PC-9 (cell line): ENCODE data around the gene PTPRA. TPM values are rescaled to one million over a fixed set of nuclear protein-coding genes. Genes with fewer than 3 reads are reported as not detected.

Experiments
- BruUV-seq: library from RNA; stranded (reverse); fragments of 400-500 nt; replicated peaks from 2 replicates; lab custom pipeline; 2021; lab: Mats Ljungman, UMichigan
- CTCF ChIA-PET: fragments of 300-600 bp; sonication (Branson Sonifier 250); formaldehyde crosslinking; loops from one replicate; lab custom pipeline; 2022; ENCODE audit warnings: antibody characterized with exemption; lab: Charles Lee
- POLR2A ChIA-PET: fragments of 300-600 bp; sonication (Branson Sonifier 250); formaldehyde crosslinking; loops from one replicate; lab custom pipeline; 2022; ENCODE audit warnings: antibody characterized with exemption; ENCODE audit not compliant: unreplicated experiment; lab: Charles Lee
- DNase-seq, 2 experiments: peaks; one replicate each; pipeline versions ENCODE4 v3.0.0 to v3.0.0-alpha.2; 2015 to 2022; ENCODE audit warnings: mixed read lengths in 1 of 2
- H2AFZ ChIP-seq: fragments of 200-600 bp; sonication (generic); 2 replicates; pipeline ENCODE4 v1.8.1; 2017; ENCODE audit warnings: antibody characterized with exemption
- H3F3A ChIP-seq: fragments of 200-600 bp; sonication (generic); 2 replicates; pipeline ENCODE4 v1.8.1; 2017; ENCODE audit warnings: antibody characterized with exemption, mild to moderate bottlenecking, low read depth; ENCODE audit not compliant: insufficient read depth
- H3K27ac ChIP-seq: fragments of 200-600 bp; sonication (generic); 2 replicates; pipeline ENCODE4 v1.6.1; 2016; ENCODE audit warnings: mixed run types
- H3K27me3 ChIP-seq: fragments of 200-600 bp; sonication (generic); 2 replicates; pipeline ENCODE4 v1.6.1; 2016; ENCODE audit warnings: low read depth, mixed run types; ENCODE audit not compliant: insufficient read depth
- H3K36me3 ChIP-seq: fragments of 200-600 bp; sonication (generic); 2 replicates; pipeline ENCODE4 v1.6.1; 2016; ENCODE audit warnings: low read depth, mixed run types
- H3K4me1 ChIP-seq: fragments of 200-600 bp; sonication (generic); replicated peaks from 2 replicates; pipeline ENCODE4 v1.6.1; 2016; ENCODE audit warnings: mixed run types; ENCODE audit not compliant: insufficient read depth
- H3K4me2 ChIP-seq: fragments of 200-600 bp; sonication (generic); 2 replicates; pipeline ENCODE4 v1.6.1; 2017; ENCODE audit warnings: mixed run types
- H3K4me3 ChIP-seq: fragments of 200-600 bp; sonication (generic); 2 replicates; pipeline ENCODE4 v1.6.1; 2016; ENCODE audit warnings: mixed run types
- H3K79me2 ChIP-seq: fragments of 200-600 bp; sonication (generic); 2 replicates; pipeline ENCODE4 v1.6.1; 2017; ENCODE audit warnings: low read depth, mixed run types
- H3K9me2 ChIP-seq: fragments of 200-600 bp; sonication (generic); 2 replicates; pipeline ENCODE4 v1.8.1; 2017; ENCODE audit warnings: mild to moderate bottlenecking; ENCODE audit not compliant: insufficient read depth
- H3K9me3 ChIP-seq: fragments of 200-600 bp; sonication (generic); 2 replicates; pipeline ENCODE4 v1.8.1; 2016; ENCODE audit warnings: low read depth; ENCODE audit not compliant: insufficient read depth
- H4K20me1 ChIP-seq: fragments of 200-600 bp; sonication (generic); 2 replicates; pipeline ENCODE4 v1.8.1; 2017; ENCODE audit not compliant: insufficient read depth
- CTCF ChIP-seq: fragments of 200-600 bp; sonication (generic); conservative IDR thresholded peaks from 2 replicates; pipeline ENCODE4 v1.6.1; 2017; ENCODE audit warnings: mixed run types, antibody characterized with exemption, mild to moderate bottlenecking, moderate library complexity
- EZH2 ChIP-seq: fragments of 200-600 bp; sonication (generic); IDR thresholded peaks from 2 replicates; pipeline ENCODE4 v1.8.0; 2017; ENCODE audit warnings: antibody characterized with exemption, low read depth
- intact Hi-C: fragments of 100-400 bp; cut with micrococcal nuclease; formaldehyde crosslinking; loops from one replicate; pipeline ENCODE4 v1.10.0; 2022; ENCODE audit not compliant: unreplicated experiment
- total RNA-seq: library from RNA; stranded (reverse); gene quantifications from 2 replicates; pipeline ENCODE4 v1.2.3, GENCODE V29; 2021

Gene PTPRA
- total RNA-seq, 1 experiment from 2014 or later, result 48.8 TPM

GRCh38 chr20:2872459-2873009, 747 bp upstream of the PTPRA start:
- Histone ChIP-seq H3K36me3 (no peaks in the 10 kb centered on the region), H3K79me2 (peaks cover 39% of the 10 kb centered on the region), H3K9me2 (no peaks in the 10 kb centered on the region), H3K27me3 (no peaks in the 10 kb centered on the region), H3K4me1 (peaks cover 15% of the 10 kb centered on the region), H3K4me2 (peak overlapping the region; percentile 92), H3F3A (0 out of 2 replicates have a peak, but pooled peaks cover 3% of the 10 kb centered on the region), H3K27ac (no peak overlapping the region), H3K9me3 (no peaks in the 10 kb centered on the region), H3K4me3 (peak overlapping the region; percentile 100), H4K20me1 (no peaks in the 10 kb centered on the region), H2AFZ (peak overlapping the region; percentile 98)
- CTCF ChIA-PET, result no interaction called here
- BruUV-seq, result no TSS peak
- intact Hi-C loops, result no loop called here
- TF ChIP-seq CTCF (peak; percentile 43; the same call in 1 of the 2 replicates), EZH2 (no peak)
- peak in 1 of 2 experiments; percentile 62 for DNase-seq
- POLR2A ChIA-PET, result interaction anchor here (0.5 to 0.7 kb wide), 3 partner anchors 83 to 402 kb away, joined by 4 to 7 read pairs (median 6); partner anchors contain the start of genes NOP56 and SNRPB

- no TSS peak for BruUV-seq
- Histone ChIP-seq H3K27ac (no peak overlapping the region), H3K9me2 (no peaks in the 10 kb centered on the region), H3K4me3 (peak overlapping the region; percentile 100), H4K20me1 (no peaks in the 10 kb centered on the region), H3K79me2 (peaks cover 47% of the 10 kb centered on the region), H3K36me3 (peaks cover 3% of the 10 kb centered on the region; the same call in 1 of the 2 replicates), H3F3A (0 out of 2 replicates have a peak, but pooled peaks cover 3% of the 10 kb centered on the region), H3K9me3 (no peaks in the 10 kb centered on the region), H3K4me2 (peak overlapping the region; percentile 92), H2AFZ (peak overlapping the region; percentile 99), H3K4me1 (peaks cover 15% of the 10 kb centered on the region), H3K27me3 (no peaks in the 10 kb centered on the region)
- ChIA-PET POLR2A (no interaction called here), CTCF (no interaction called here)
- no peak for DNase-seq
- intact Hi-C loops, result no loop called here
- TF ChIP-seq CTCF, result no peak
- no peak for TF ChIP-seq EZH2
These were observed 413 bp downstream of the PTPRA start for GRCh38 chr20:2873747-2874041.

GRCh38 chr20:2874456-2874855, 1.2 kb downstream of the PTPRA start:
- no peak for DNase-seq
- no peaks in the 10 kb centered on the region for H3K9me3 ChIP-seq
- no peaks in the 10 kb centered on the region; the same call in 1 of the 2 replicates for H4K20me1 ChIP-seq
- no peak overlapping the region for H2AFZ ChIP-seq
- peaks cover 49% of the 10 kb centered on the region for H3K79me2 ChIP-seq
- BruUV-seq, result no TSS peak
- POLR2A ChIA-PET, result no interaction called here
- TF ChIP-seq CTCF (no peak), EZH2 (no peak)
- peak overlapping the region; percentile 100 for H3K4me3 ChIP-seq
- H3F3A ChIP-seq, result no peaks in the 10 kb centered on the region
- intact Hi-C loops, result no loop called here
- H3K9me2 ChIP-seq, result no peaks in the 10 kb centered on the region
- peak overlapping the region; percentile 92 for H3K4me2 ChIP-seq
- no peak overlapping the region for H3K27ac ChIP-seq
- peaks cover 15% of the 10 kb centered on the region for H3K4me1 ChIP-seq
- H3K36me3 ChIP-seq, result peaks cover 4% of the 10 kb centered on the region; the same call in 1 of the 2 replicates
- CTCF ChIA-PET, result no interaction called here
- no peaks in the 10 kb centered on the region for H3K27me3 ChIP-seq
